AG09319 (cell line): Measurements from ENCODE around the gene YWHAB.

Experiments
- DNase-seq: peaks from one replicate; pipeline ENCODE4 v3.0.0-alpha.2; 2010; ENCODE audit warnings: low read depth; ENCODE audit errors: extremely low read depth
- CTCF ChIP-seq: IDR thresholded peaks from 2 replicates; pipeline ENCODE4 v1.5.1; 2011; ENCODE audit warnings: low read depth, mild to moderate bottlenecking, inconsistent platforms, low read length, moderate library complexity

The YWHAB gene

DNA sequence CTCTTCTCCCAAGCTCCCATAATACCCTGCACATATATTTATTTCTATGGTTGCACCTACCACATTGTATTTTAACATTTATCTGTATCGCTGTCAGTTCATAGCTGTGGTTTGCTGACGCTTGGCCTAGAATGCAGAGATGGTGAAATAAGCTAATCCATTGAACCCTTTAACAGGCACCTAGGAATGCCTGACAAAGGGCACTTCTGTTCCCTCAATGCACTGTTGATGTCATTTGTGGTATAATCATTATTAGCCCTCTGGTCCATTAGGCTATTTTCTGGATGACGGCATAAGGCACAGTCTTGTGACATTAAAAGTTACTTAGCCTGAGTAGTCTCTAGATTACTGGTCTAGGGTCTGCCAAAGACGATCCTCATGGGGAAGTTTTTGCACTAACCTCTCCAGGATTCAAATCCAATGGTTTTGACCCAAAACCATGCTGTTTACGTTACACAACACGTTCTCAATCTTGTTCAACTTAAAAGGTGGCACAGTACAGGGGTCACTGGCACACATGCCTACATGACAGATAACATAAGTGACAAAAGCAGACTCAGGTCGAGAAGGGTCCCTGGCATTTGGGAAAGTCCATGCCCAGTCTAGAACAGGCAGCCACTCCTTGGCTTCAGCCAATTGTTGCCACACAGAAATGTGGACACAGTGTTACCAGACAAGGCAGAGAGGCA is 2.1 kb upstream of the YWHAB start:
- no peak for TF ChIP-seq CTCF
- DNase-seq, result no peak

DNA sequence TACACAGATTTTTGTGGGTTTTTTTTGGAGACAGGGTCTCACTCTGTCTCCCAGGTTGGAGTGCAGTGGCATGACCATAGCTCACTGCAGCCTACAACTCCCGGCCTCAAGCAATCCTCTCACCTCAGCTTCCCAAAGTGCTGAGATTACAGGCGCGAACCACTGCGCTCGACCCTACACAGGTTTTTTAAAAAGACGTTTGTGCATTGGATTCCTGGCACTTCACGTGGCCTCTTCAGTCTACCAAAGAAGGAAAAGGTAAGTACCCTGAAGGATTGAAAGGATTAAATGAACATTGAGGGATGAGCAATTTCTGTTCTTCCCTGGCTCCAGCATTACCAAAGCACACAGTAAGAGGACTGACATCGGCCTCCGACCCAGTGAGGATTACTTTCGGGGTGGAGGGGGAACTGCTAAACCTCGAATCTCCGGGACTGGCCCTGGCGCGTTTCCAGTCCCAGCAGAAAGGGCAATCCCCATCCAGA is 556 bp upstream of the YWHAB start:
- TF ChIP-seq CTCF, result no peak
- no peak for DNase-seq

DNA sequence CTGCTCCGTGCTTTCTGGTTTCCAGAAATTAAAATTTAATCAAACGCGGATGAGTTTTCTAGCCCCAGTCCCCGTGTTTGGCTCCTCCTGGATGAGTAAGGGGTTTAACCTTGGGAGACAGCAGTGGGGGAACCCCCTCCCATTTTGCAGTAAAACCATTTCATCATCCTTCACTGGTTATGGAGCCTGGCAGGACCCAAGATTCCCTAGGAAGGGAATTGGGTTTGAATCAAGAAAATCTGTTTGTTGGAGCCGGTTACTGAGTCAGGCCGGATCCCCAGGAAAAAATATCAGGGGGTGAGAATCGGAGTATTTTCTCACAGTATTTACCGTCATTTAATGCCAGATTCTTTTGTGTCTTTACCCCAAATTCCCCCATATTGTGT is 754 bp downstream of the YWHAB start:
- DNase-seq, result no peak
- TF ChIP-seq CTCF, result no peak

DNA sequence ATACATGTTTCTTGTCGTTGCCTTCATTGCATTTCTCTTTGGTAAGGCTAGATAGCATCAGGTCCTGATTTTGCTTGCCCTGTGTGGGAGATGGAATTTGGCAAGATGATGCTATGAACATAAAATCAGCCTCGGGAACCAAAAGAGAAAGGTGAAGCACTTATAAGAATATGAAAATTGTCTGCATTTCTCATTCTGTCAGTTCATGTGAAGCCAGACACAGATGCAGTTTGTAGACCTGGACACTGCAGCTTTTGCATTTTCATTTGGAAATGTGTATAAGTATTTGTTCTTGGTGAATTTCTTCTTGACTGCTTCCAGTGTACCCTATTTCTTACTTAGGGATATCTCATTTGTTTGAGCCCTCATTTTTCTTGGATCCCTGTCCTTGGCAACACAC is 1.3 kb downstream of the YWHAB start:
- no peak for DNase-seq
- no peak for TF ChIP-seq CTCF

- TF ChIP-seq CTCF, result no peak
Measured at GRCh38 chr20:44887466-44887865, 2.0 kb downstream of the YWHAB start.

DNA sequence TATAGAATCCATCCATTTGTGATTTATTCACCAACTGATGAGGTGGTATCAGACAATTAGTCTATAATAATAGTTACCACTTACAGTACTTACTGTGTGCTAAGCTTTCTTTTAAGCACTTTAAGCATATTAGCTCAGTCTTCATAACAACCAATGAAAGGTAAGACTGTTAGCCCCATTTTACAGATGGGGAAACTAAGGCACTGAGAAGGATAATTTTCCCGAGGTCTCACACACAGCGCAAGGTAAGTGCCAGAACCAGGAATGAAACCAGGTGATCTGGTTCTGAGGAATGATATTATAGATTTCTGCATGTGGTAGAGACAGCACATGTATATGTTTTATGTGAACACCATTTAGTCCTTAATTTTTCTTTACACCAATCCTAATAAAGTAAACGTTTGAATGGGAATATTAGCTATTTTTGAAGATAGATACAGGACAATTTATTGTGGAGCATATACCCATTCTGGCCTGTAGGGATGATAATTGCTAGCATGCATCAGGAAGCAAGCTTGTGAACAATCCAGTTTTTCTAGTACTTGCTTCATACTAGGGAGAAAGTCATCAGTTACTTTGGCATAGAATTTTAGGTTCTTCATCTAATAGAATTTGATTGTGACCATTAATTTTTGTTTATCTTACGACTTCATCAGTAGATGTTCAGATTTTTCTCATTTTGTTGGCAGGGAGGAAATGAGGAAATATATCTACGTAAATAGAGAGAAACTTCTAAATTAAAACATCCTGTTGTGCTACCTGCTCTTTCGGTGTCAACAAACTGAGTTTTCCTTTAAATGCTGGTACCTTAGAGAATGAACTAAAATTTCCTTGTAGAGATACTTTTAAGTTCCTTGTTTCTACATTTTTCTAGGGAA is 3.0 kb downstream of the YWHAB start:
- no peak for DNase-seq
- TF ChIP-seq CTCF, result no peak; the same call in none of the 2 replicates

More at GRCh38 chr20:44887466-44887865, 2.0 kb downstream of the YWHAB start:
- no peak for DNase-seq

- no peak for DNase-seq
Measured at GRCh38 chr20:44891826-44892225, 6.3 kb downstream of the YWHAB start.

More at GRCh38 chr20:44891826-44892225, 6.3 kb downstream of the YWHAB start:
- TF ChIP-seq CTCF, result no peak
